Right cardiac atrium (tissue), 5 donors: ENCODE results near the gene CCDC148. TPM values are rescaled to one million over a fixed set of nuclear protein-coding genes. Genes with fewer than 3 reads are reported as not detected.

Source experiments
- ATAC-seq, 2 donors: fragments of 200-7000 bp; cut with Tn5 transposase; one replicate each; pipeline versions ENCODE4 v1.8.0 to v1.9.1; 2020; ENCODE audit warnings: moderate library complexity in 2 of 2, mild to moderate bottlenecking in 1 of 2
- DNase-seq, 3 donors: peaks; one replicate each; pipeline ENCODE4 v3.0.0-alpha.2; 2020
- H3K27ac ChIP-seq: one replicate; pipeline ENCODE4 v1.5.1; 2013; ENCODE audit warnings: mild to moderate bottlenecking, low read length, control low read depth, moderate library complexity
- H3K27me3 ChIP-seq: one replicate; pipeline ENCODE4 v1.6.1; 2013; ENCODE audit not compliant: control insufficient read depth, insufficient read depth
- H3K4me1 ChIP-seq: one replicate; pipeline ENCODE4 v1.6.1; 2013; ENCODE audit warnings: low read length; ENCODE audit not compliant: control insufficient read depth, insufficient read depth
- H3K4me3 ChIP-seq: one replicate; pipeline ENCODE4 v1.5.1; 2013; ENCODE audit warnings: low read length, control low read depth
- H3K9me3 ChIP-seq: one replicate; pipeline ENCODE4 v1.6.1; 2013; ENCODE audit warnings: low read length; ENCODE audit not compliant: control insufficient read depth
- WGBS: extraction: QIAGEN DNeasy Blood & Tissue Kit; methylation state at CpG from one replicate; pipeline ENCODE4 v1.1.7; 2013; 5-methylcytosine and 5-hydroxymethylcytosine counted together
- intact Hi-C, 4 donors: fragments of 100-400 bp; cut with DNase I; formaldehyde crosslinking; loops; one replicate each; pipeline versions ENCODE4 v1.11.0 to v1.14.0; 2022 to 2023
- polyA plus RNA-seq: library from polyadenylated mRNA; stranded (reverse); fragments of 200-250 nt; gene quantifications from one replicate; pipeline ENCODE4 v1.2.3, GENCODE V29; 2013
- total RNA-seq, 4 donors: library from RNA; stranded (reverse); fragmentation: NEBNext Ultra II Directional; extraction: Animal tissue kit (Norgen Biotek cat#: 25700); gene quantifications; one replicate each; pipeline ENCODE4 v1.2.1, GENCODE V29; 2021
- donor health status: healthy with polysubstance abuse.
- donor health status: DM: no; HTN: yes; CAD: no.
- donor health status: DM: no; HTN: no; CAD: no.
- donor health status: DM: no; HTN: yes; CAD: no; lungs with severe emphysema.
- donor health status: DM: yes; HTN: yes; CAD: no.

Gene CCDC148
- total and polyA plus RNA-seq, 5 donors: 0.23 to 2.4 (median 1.1) TPM

DNA sequence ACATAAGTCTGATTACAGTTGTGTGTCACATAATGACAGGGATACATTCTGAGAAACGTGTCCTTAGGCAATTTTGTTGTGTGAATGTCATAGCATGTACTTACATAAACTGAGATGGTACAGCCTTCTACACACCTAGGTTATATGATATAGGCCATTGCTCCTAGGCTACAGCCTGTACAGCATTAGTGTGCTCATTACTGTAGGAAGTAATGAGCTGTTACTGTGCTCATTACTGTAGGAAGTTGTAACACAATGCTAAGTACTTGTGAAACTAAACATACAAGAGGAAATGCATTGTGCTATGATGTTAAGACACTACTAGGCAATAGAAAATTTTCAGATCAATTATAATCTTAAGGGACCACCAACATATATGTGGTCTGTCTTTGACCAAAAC lies 282.1 kb downstream of the CCDC148 start:
- DNase-seq (no peak), ATAC-seq (no peak)
- H3K4me1 ChIP-seq: no peaks in the 10 kb centered on the region
- H3K4me3 ChIP-seq: no peak overlapping the region
- no peak overlapping the region for H3K27ac ChIP-seq
- H3K27me3 ChIP-seq: no peaks in the 10 kb centered on the region
- intact Hi-C loops: no loop called here
- 75% methylated on average over 1 of the region's 1 CpG for WGBS
- no peaks in the 10 kb centered on the region for H3K9me3 ChIP-seq

DNA sequence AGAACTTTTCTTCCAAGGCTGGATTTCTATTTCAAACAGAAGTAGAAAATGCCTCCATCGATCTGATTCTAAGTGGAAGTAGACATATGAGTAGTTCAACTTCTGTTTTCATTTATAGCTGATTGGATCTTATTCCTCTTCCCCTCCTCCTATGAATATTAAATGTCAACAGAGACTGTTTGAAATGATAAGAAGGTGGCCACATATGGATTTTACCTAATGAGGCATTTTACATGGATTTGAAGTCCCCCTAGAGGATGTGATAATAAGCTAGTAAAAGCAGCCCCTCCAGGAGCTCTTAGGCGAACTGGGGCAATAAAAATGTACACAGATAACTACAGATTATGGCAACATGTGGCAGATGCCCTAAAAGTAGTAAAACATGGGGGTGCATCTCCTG lies 283.8 kb downstream of the CCDC148 start:
- intact Hi-C loops: no loop called here
- Histone ChIP-seq H3K4me3 (no peak overlapping the region), H3K4me1 (no peaks in the 10 kb centered on the region), H3K27ac (no peak overlapping the region), H3K27me3 (no peaks in the 10 kb centered on the region), H3K9me3 (no peaks in the 10 kb centered on the region)
- DNase-seq: no peak
- WGBS: 37% methylated on average over 2 of the region's 2 CpGs
- ATAC-seq: no peak

DNA sequence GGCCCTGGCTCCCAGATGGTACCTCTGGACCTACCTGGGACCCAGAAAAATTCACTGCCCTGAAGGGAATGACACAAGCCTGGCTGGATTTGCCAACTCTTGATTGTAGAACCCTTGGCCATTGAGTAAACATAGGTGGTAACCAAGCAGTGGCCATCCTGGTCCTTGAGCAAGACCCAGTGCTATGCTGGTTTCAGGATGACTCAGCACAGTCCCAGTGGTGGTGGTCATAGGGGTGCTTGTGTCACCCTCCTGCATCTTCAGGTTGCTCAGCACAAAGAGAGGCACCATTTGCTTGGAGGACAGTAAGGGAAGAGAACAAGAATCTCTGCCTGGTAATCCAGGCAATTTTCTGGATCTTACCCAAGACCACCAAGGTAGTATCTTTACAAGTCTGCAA lies 302.0 kb downstream of the CCDC148 start:
- Histone ChIP-seq H3K9me3 (peaks cover 1% of the 10 kb centered on the region), H3K27me3 (no peaks in the 10 kb centered on the region), H3K27ac (no peak overlapping the region), H3K4me1 (no peaks in the 10 kb centered on the region), H3K4me3 (no peak overlapping the region)
- intact Hi-C loops: no loop called here
- ATAC-seq: no peak
- peak in 1 of 3 donors; percentile 24 for DNase-seq

DNA sequence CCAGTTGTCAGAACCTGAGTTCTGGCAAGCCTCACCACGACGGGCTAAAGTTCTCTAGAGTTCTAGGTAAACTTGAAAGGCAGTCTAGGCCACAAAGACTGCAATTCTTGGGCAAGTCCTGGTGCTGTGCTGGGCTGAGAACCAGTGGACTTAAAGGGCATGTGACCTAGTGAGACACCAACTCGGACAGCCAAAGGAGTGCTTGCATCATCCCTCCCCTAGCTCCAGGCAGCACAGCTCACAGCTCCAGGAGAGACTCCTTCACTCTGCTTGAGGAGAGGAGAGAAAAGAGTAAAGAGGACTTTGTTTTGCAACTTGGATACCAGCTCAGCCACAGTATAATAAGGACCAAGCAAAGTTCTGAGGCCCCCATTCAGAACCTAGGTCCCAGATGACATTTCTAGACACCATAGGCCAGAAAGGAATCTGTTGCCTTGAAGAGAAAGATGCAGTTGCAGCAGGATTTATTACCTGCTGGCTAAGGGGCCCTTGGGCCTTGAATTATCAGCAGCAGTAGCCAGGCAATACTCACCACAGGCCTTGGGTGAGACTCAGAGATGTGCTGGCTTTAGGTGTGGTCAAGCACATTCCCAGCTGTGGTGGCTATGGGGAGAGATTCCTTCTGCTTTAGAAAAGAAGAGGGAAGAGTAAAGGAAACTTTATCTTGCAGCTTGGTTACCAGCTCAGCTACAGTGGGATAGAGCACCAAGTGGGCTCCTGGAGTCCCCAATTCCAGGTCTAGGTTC lies 303.1 kb downstream of the CCDC148 start:
- WGBS: 86% methylated on average over 3 of the region's 3 CpGs
- no peak overlapping the region for H3K27ac ChIP-seq
- intact Hi-C loops: no loop called here
- peaks cover 1% of the 10 kb centered on the region for H3K9me3 ChIP-seq
- H3K4me1 ChIP-seq: no peaks in the 10 kb centered on the region
- H3K27me3 ChIP-seq: no peaks in the 10 kb centered on the region
- no peak overlapping the region for H3K4me3 ChIP-seq
- no peak for DNase-seq
- no peak for ATAC-seq

DNA sequence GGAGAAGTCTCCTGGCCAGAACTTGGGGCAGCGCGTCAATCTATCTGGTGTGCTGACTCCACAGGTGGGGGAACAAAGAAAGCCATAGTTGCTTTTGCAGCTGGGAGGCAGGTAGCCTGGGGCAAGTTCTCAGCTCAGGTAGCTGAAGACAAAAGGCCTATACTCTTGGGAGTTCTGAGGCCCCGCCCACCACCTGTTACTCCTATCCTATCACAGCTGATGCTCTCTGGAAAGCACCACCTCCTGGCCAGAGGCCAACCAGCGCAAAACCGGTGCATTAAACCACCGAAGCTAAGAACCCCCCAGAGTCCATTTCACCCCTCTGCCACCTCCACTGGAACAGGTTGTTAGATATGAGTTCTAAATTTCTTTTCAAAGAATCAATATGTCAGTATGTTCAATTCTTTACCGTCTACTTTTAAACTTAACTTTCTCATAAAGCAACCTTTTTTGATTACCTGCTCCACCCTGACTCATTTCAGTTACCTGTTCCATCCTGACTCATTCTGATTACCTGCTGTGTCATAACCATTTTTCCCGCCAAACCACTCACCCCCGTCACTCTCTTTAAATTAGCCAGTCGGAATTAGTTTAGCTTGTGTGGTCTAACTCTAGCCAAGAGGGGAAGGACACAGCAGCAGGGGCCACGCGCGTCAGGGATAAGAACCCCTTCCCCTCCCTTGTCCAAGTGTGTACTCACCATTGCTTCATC lies 311.5 kb downstream of the CCDC148 start:
- no peak overlapping the region for H3K4me3 ChIP-seq
- no peak for ATAC-seq
- WGBS: 96% methylated on average over 13 of the region's 13 CpGs

DNA sequence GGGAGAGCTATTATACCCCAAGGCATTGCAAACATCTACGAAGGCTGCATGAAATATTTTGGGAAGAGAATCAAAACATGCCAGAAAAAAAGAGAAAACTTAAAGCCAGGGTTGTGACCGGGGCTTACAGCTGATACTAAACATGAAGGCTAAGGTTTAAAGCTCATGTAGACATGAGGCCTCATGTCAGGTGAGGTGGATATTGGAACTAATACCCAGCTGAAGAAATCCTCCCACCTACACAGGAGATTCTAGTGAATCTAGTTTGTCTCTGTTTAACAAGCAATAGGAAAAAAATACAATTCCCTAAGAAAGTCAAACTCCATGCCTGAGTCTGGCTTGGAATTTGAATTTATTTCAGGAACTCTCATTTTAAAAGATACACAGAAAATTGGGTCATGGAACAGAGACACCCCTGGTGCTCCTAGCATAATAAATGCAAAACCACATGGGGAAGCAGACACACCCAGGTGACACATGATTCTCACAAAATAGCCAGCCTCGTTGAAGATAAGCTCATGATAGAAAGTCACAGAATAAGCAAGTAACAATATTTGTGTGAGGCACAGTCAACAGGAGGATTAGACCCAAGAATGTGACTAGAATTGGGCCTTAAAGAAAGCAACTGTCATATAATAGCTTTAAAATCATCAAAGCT lies 312.7 kb downstream of the CCDC148 start:
- Histone ChIP-seq H3K9me3 (no peaks in the 10 kb centered on the region), H3K27me3 (no peaks in the 10 kb centered on the region), H3K4me3 (no peak overlapping the region), H3K27ac (no peak overlapping the region), H3K4me1 (no peaks in the 10 kb centered on the region)
- no peak for DNase-seq
- no peak for ATAC-seq
- WGBS: 59% methylated on average over 3 of the region's 3 CpGs
- intact Hi-C loops: no loop called here

More for the DNA sequence above, 311.5 kb downstream of the CCDC148 start:
- no peaks in the 10 kb centered on the region for H3K9me3 ChIP-seq
- peak in 1 of 3 donors; percentile 46 for DNase-seq
- no peak overlapping the region for H3K27ac ChIP-seq
- no peaks in the 10 kb centered on the region for H3K4me1 ChIP-seq
- no peaks in the 10 kb centered on the region for H3K27me3 ChIP-seq
- intact Hi-C loops: no loop called here

DNA sequence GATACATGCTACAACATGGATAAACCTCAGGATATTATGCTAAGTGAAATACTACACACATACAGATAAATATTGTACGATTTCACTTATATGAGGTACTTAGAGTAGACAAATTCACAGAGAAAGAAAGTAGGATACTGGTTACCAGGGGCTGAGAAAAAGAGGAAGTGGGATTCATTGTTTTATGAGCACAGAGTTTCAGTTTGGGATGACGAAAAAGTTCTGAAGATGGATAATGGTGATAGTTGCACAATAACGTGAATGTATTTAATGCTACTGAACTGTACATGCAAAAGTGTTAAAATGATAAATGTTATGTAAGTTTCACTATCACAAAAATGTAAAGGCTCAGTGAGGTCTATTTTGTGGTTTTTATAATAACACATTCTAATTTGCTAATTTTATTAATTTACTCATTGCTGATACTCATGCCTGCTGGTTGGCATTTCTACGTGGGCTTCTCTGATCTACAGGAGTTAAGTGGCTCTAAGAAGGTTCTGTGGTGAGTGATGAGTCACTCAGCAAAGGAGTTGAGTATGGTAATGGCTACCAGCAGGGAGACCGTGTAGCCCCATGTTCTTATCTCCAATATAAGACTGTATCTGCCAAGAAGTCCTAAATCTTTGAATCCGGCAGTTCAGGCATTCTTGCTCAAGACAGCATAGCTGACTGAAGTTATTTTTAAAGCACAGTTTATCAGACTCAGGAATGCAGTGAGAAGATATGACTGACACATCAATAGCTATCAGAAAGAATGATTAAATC lies 313.8 kb downstream of the CCDC148 start:
- no peaks in the 10 kb centered on the region for H3K27me3 ChIP-seq
- intact Hi-C loops: no loop called here
- H3K9me3 ChIP-seq: no peaks in the 10 kb centered on the region
- no peaks in the 10 kb centered on the region for H3K4me1 ChIP-seq
- H3K4me3 ChIP-seq: no peak overlapping the region
- DNase-seq (no peak), ATAC-seq (no peak)
- WGBS: 56% methylated on average over 6 of the region's 6 CpGs
- H3K27ac ChIP-seq: no peak overlapping the region

DNA sequence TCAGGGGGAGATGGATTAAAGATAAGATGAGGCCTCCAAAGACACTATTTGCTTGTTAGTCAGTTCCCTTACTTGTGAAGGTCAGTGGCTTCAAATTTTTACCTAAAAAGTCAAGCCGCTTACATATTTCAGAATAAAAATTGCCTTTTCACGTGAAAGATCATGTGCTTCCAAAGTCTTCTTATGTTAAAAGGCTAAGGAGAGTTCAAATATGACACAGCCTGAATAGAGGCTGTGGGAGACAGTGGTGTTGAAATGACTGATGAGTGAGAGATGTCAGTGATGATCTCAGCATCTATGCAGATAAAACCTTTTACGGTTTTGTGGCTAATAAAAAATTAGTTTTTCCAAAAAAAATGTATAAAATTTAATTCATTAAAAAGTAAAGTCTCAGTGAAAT lies 314.4 kb downstream of the CCDC148 start:
- no peak overlapping the region for H3K27ac ChIP-seq
- no peaks in the 10 kb centered on the region for H3K27me3 ChIP-seq
- no peaks in the 10 kb centered on the region for H3K4me1 ChIP-seq
- H3K4me3 ChIP-seq: no peak overlapping the region
- intact Hi-C loops: no loop called here
- no peaks in the 10 kb centered on the region for H3K9me3 ChIP-seq
- WGBS: 72% methylated on average over 3 of the region's 3 CpGs
- DNase-seq (no peak), ATAC-seq (no peak)

DNA sequence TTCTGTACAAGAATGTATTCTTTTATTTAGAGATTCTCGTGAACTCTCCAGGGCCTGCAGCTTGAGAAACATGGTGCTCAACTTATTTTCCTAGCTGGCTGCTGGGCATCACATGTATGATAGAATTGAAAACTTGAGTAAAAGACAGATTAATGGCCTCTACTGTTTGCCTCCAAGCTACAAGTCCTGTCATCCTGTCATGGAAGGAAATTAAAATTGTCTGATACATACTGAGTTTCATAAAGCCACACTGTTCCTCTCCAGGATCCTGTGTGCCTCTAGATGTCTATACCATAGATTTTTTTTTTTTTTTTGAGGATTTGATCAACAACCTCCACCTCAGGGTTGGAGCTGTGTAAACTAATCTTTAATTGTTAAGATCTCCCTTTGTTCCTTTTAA lies 316.4 kb downstream of the CCDC148 start:
- H3K4me1 ChIP-seq: no peaks in the 10 kb centered on the region
- no peaks in the 10 kb centered on the region for H3K9me3 ChIP-seq
- no peak overlapping the region for H3K27ac ChIP-seq
- no peak for DNase-seq
- intact Hi-C loops: no loop called here
- WGBS: 86% methylated on average over 1 of the region's 1 CpG
- no peak for ATAC-seq
- no peak overlapping the region for H3K4me3 ChIP-seq
- H3K27me3 ChIP-seq: no peaks in the 10 kb centered on the region

DNA sequence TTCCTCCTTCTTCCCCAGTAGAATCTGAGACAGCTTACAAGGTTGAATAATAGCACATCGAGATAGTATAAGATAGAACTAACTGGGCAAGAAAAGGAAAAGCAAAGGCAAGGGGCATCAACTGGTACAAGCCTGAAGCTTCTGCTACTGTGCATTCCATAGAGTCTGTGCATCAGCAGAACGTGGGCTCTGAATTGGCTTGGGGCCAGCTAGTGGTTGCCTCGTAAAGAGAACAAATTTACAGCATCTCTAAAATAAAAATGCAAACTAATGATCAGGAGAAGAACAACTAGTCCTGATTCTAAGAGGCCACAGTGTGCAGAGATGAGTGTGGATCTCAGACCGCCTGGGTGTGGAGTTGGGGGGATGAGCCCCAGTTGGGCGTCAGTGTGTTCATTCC lies 318.3 kb downstream of the CCDC148 start:
- ATAC-seq (no peak), DNase-seq (no peak)
- Histone ChIP-seq H3K9me3 (no peaks in the 10 kb centered on the region), H3K27ac (no peak overlapping the region), H3K4me1 (no peaks in the 10 kb centered on the region), H3K27me3 (no peaks in the 10 kb centered on the region), H3K4me3 (no peak overlapping the region)
- WGBS: 57% methylated on average over 5 of the region's 5 CpGs
- intact Hi-C loops: no loop called here

DNA sequence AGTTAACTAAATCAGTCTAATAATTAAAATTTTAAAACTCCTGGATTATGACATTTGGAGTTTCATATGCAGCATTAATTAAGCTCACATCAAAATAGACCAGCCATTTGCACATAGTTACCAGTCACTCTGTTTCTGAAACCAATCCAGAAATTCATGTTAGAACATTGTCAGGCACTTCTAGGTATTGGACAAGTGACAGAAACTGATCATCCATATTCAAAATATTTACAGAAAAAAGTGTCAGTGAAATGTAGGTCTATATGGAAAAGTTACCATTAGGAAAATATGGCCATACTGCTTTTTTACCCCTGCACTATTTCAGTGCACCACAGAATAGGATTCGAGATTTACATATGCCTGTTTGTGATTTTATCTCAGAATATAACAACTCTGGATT lies 321.5 kb downstream of the CCDC148 start:
- H3K4me3 ChIP-seq: no peak overlapping the region
- 91% methylated on average over 1 of the region's 1 CpG for WGBS
- DNase-seq (no peak), ATAC-seq (no peak)
- no peaks in the 10 kb centered on the region for H3K9me3 ChIP-seq
- intact Hi-C loops: no loop called here
- no peaks in the 10 kb centered on the region for H3K4me1 ChIP-seq
- H3K27ac ChIP-seq: no peak overlapping the region
- H3K27me3 ChIP-seq: no peaks in the 10 kb centered on the region
